ENCODE results near the gene CHMP1B.
"Not testable (repeated sequence)": the region's sequence is repeated elsewhere in the genome, so short reads cannot be mapped to it uniquely, and the experiment has no call there.

The CHMP1B gene

GRCh38 chr18:11889284-11889683 lies 38.1 kb downstream of the CHMP1B start:
- Histone ChIP-seq H3K79me2 (ENCODE audit: low read length) (no peaks in the 10 kb centered on the region), H3K4me3 (ENCODE audit: low read length) (no peak overlapping the region), H3K27me3 (ENCODE audit: low read depth, low read length) (no peaks in the 10 kb centered on the region), H3K36me3 (replicated peaks; ENCODE audit: low read depth, low read length) (peaks cover 58% of the 10 kb centered on the region), H3K4me1 (ENCODE audit: low read length) (peaks cover 45% of the 10 kb centered on the region), H2AFZ (ENCODE audit: low read depth, low read length) (no peak overlapping the region), H3K9ac (ENCODE audit: low read length) (no peak overlapping the region), H4K20me1 (ENCODE audit: insufficient read depth, low read length) (0 out of 2 replicates have a peak, but pooled peaks cover 6% of the 10 kb centered on the region), H3K9me3 (ENCODE audit: insufficient read depth, low read length) (no peaks in the 10 kb centered on the region), H3K4me2 (ENCODE audit: low read length) (no peak overlapping the region), H3K27ac (ENCODE audit: low read length) (no peak overlapping the region)
- TF ChIP-seq CTCF (IDR thresholded peaks at IDR 0.05; ENCODE audit: low read depth, low read length) (no peak), EZH2phosphoT487 (IDR thresholded peaks at IDR 0.05; ENCODE audit: low read depth) (no peak)

- Histone ChIP-seq H3K4me3 (ENCODE audit: low read length) (no peak overlapping the region), H3K36me3 (replicated peaks; ENCODE audit: low read depth, low read length) (peaks cover 51% of the 10 kb centered on the region), H3K9me3 (ENCODE audit: insufficient read depth, low read length) (no peaks in the 10 kb centered on the region), H3K79me2 (ENCODE audit: low read length) (no peaks in the 10 kb centered on the region), H4K20me1 (ENCODE audit: insufficient read depth, low read length) (0 out of 2 replicates have a peak, but pooled peaks cover 6% of the 10 kb centered on the region), H3K27me3 (ENCODE audit: low read depth, low read length) (no peaks in the 10 kb centered on the region), H3K4me1 (ENCODE audit: low read length) (peaks cover 22% of the 10 kb centered on the region), H3K27ac (ENCODE audit: low read length) (no peak overlapping the region), H3K4me2 (ENCODE audit: low read length) (no peak overlapping the region), H2AFZ (ENCODE audit: low read depth, low read length) (no peak overlapping the region), H3K9ac (ENCODE audit: low read length) (no peak overlapping the region)
- no peak for TF ChIP-seq CTCF (IDR thresholded peaks at IDR 0.05; ENCODE audit: low read depth, low read length)
- TF ChIP-seq EZH2phosphoT487 (IDR thresholded peaks at IDR 0.05; ENCODE audit: low read depth), result no peak
Measured at GRCh38 chr18:11891737-11892136, 40.5 kb downstream of the CHMP1B start.

- peaks cover 46% of the 10 kb centered on the region for H3K36me3 ChIP-seq (replicated peaks; ENCODE audit: low read depth, low read length)
Measured at GRCh38 chr18:11892438-11892837, 41.2 kb downstream of the CHMP1B start.

GRCh38 chr18:11897781-11898180 lies 46.6 kb downstream of the CHMP1B start:
- Histone ChIP-seq H4K20me1 (ENCODE audit: insufficient read depth, low read length) (0 out of 2 replicates have a peak, but pooled peaks cover 3% of the 10 kb centered on the region), H3K4me1 (ENCODE audit: low read length) (peaks cover 8% of the 10 kb centered on the region), H3K27ac (ENCODE audit: low read length) (no peak overlapping the region), H3K9me3 (ENCODE audit: insufficient read depth, low read length) (no peaks in the 10 kb centered on the region), H3K36me3 (replicated peaks; ENCODE audit: low read depth, low read length) (peaks cover 37% of the 10 kb centered on the region), H3K79me2 (ENCODE audit: low read length) (no peaks in the 10 kb centered on the region), H3K4me2 (ENCODE audit: low read length) (no peak overlapping the region), H3K9ac (ENCODE audit: low read length) (no peak overlapping the region), H2AFZ (ENCODE audit: low read depth, low read length) (no peak overlapping the region), H3K27me3 (ENCODE audit: low read depth, low read length) (no peaks in the 10 kb centered on the region), H3K4me3 (ENCODE audit: low read length) (no peak overlapping the region)
- TF ChIP-seq CTCF (IDR thresholded peaks at IDR 0.05; ENCODE audit: low read depth, low read length) (no peak), EZH2phosphoT487 (IDR thresholded peaks at IDR 0.05; ENCODE audit: low read depth) (no peak)

More at GRCh38 chr18:11892438-11892837, 41.2 kb downstream of the CHMP1B start:
- H3K4me2 ChIP-seq (ENCODE audit: low read length); H3K4me3 ChIP-seq (ENCODE audit: low read length); H3K9ac ChIP-seq (ENCODE audit: low read length); H3K27me3 ChIP-seq (ENCODE audit: low read depth, low read length); H3K27ac ChIP-seq (ENCODE audit: low read length); H2AFZ ChIP-seq (ENCODE audit: low read depth, low read length); H4K20me1 ChIP-seq (ENCODE audit: insufficient read depth, low read length); H3K9me3 ChIP-seq (ENCODE audit: insufficient read depth, low read length); H3K79me2 ChIP-seq (ENCODE audit: low read length): not testable (repeated sequence)
- H3K4me1 ChIP-seq (ENCODE audit: low read length), result peaks cover 15% of the 10 kb centered on the region

GRCh38 chr18:11899063-11899462 lies 47.9 kb downstream of the CHMP1B start:
- no peaks in the 10 kb centered on the region for H4K20me1 ChIP-seq (ENCODE audit: insufficient read depth, low read length)
- no peaks in the 10 kb centered on the region for H3K27me3 ChIP-seq (ENCODE audit: low read depth, low read length)
- TF ChIP-seq CTCF (IDR thresholded peaks at IDR 0.05; ENCODE audit: low read depth, low read length) (no peak), EZH2phosphoT487 (IDR thresholded peaks at IDR 0.05; ENCODE audit: low read depth) (no peak)
- no peak overlapping the region for H2AFZ ChIP-seq (ENCODE audit: low read depth, low read length)
- H3K4me1 ChIP-seq (ENCODE audit: low read length), result peaks cover 3% of the 10 kb centered on the region
- no peak overlapping the region for H3K9ac ChIP-seq (ENCODE audit: low read length)
- no peak overlapping the region for H3K4me3 ChIP-seq (ENCODE audit: low read length)
- H3K36me3 ChIP-seq (replicated peaks; ENCODE audit: low read depth, low read length), result peaks cover 28% of the 10 kb centered on the region
- H3K27ac ChIP-seq (ENCODE audit: low read length), result no peak overlapping the region
- H3K4me2 ChIP-seq (ENCODE audit: low read length), result no peak overlapping the region
- H3K79me2 ChIP-seq (ENCODE audit: low read length), result no peaks in the 10 kb centered on the region
- H3K9me3 ChIP-seq (ENCODE audit: insufficient read depth, low read length), result no peaks in the 10 kb centered on the region
